ENCODE data around the gene IL36G. TPM values are rescaled to one million over a fixed set of nuclear protein-coding genes. Genes with fewer than 3 reads are reported as not detected.

Gene IL36G
- total and polyA plus RNA-seq, 9 of the 15 experiments (the other 6 are each of a cell fraction or from before 2014, with no cell fraction given): not detected

DNA sequence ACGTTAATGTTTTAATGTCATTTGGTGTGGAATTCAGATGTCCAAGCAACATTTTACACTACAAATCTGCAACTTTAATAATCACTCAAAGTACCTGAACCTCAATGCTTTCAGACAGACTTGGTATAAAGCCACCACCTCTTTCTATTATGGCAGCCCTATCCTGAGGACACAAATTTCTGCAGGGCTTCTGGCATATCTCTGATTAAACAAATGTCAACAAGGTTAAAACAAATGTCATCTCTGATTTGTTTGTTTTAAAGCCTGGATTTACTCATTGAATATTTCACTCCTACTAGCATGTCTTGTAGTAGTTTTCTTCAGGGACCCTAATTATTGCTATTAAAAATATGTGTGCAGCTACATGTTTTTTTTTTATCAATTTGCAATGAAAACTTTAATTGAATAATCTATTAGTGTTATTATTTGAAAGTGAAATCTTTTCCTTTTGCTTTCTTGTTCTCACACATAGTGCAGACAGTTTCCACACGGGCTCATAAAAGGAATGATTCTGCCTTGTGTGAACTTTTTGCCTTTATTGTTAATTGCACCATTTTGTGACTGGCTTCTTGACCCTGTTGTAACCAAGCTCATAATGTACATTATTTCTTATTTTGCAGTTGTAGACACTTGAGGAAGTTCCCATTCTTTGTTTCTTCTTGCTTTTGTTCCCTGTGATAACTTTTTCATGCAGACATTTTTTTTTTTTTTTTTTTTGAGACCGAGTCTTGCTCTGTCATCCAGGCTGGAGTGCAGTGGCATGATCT lies 36.8 kb upstream of the IL36G start (continued):
- TF ChIP-seq, protein P1, sequence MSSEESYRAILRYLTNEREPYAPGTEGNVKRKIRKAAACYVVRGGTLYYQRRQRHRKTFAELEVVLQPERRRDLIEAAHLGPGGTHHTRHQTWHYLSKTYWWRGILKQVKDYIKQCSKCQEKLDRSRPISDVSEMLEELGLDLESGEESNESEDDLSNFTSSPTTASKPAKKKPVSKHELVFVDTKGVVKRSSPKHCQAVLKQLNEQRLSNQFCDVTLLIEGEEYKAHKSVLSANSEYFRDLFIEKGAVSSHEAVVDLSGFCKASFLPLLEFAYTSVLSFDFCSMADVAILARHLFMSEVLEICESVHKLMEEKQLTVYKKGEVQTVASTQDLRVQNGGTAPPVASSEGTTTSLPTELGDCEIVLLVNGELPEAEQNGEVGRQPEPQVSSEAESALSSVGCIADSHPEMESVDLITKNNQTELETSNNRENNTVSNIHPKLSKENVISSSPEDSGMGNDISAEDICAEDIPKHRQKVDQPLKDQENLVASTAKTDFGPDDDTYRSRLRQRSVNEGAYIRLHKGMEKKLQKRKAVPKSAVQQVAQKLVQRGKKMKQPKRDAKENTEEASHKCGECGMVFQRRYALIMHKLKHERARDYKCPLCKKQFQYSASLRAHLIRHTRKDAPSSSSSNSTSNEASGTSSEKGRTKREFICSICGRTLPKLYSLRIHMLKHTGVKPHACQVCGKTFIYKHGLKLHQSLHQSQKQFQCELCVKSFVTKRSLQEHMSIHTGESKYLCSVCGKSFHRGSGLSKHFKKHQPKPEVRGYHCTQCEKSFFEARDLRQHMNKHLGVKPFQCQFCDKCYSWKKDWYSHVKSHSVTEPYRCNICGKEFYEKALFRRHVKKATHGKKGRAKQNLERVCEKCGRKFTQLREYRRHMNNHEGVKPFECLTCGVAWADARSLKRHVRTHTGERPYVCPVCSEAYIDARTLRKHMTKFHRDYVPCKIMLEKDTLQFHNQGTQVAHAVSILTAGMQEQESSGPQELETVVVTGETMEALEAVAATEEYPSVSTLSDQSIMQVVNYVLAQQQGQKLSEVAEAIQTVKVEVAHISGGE (CRISPR knock-in tag; IDR thresholded peaks at IDR 0.05): no peak
- TF ChIP-seq, protein P2, sequence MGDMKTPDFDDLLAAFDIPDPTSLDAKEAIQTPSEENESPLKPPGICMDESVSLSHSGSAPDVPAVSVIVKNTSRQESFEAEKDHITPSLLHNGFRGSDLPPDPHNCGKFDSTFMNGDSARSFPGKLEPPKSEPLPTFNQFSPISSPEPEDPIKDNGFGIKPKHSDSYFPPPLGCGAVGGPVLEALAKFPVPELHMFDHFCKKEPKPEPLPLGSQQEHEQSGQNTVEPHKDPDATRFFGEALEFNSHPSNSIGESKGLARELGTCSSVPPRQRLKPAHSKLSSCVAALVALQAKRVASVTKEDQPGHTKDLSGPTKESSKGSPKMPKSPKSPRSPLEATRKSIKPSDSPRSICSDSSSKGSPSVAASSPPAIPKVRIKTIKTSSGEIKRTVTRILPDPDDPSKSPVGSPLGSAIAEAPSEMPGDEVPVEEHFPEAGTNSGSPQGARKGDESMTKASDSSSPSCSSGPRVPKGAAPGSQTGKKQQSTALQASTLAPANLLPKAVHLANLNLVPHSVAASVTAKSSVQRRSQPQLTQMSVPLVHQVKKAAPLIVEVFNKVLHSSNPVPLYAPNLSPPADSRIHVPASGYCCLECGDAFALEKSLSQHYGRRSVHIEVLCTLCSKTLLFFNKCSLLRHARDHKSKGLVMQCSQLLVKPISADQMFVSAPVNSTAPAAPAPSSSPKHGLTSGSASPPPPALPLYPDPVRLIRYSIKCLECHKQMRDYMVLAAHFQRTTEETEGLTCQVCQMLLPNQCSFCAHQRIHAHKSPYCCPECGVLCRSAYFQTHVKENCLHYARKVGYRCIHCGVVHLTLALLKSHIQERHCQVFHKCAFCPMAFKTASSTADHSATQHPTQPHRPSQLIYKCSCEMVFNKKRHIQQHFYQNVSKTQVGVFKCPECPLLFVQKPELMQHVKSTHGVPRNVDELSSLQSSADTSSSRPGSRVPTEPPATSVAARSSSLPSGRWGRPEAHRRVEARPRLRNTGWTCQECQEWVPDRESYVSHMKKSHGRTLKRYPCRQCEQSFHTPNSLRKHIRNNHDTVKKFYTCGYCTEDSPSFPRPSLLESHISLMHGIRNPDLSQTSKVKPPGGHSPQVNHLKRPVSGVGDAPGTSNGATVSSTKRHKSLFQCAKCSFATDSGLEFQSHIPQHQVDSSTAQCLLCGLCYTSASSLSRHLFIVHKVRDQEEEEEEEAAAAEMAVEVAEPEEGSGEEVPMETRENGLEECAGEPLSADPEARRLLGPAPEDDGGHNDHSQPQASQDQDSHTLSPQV (IDR thresholded peaks at IDR 0.05): no peak
- no peak for TF ChIP-seq SMARCA5 (IDR thresholded peaks at IDR 0.05)
- no peak for TF ChIP-seq DIDO1 (tag; IDR thresholded peaks at IDR 0.05; ENCODE audit: low read depth)
- TF ChIP-seq ZKSCAN1 (IDR thresholded peaks at IDR 0.05; ENCODE audit: low read depth, low read length): no peak
- TF ChIP-seq, protein P3, sequence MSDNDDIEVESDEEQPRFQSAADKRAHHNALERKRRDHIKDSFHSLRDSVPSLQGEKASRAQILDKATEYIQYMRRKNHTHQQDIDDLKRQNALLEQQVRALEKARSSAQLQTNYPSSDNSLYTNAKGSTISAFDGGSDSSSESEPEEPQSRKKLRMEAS (CRISPR knock-in tag; IDR thresholded peaks at IDR 0.05): no peak
- no peak for TF ChIP-seq DMBX1 (CRISPR knock-in tag; IDR thresholded peaks at IDR 0.05; ENCODE audit: borderline replicate concordance)
- TF ChIP-seq FOXK2 (conservative IDR thresholded peaks at IDR 0.05 in 1 of 2, IDR thresholded peaks at IDR 0.05 in 1 of 2; ENCODE audit: low read depth in 2 of 2): no peak

All from K562 (cell line).